HL-60 (cell line): ENCODE measurements around the gene ADAMTS7.

Experiments
- GABPA ChIP-seq: IDR thresholded peaks from 2 replicates; pipeline ENCODE4 v1.6.1; 2012; ENCODE audit warnings: low read depth
- POLR2AphosphoS5 ChIP-seq: IDR thresholded peaks from 2 replicates; pipeline ENCODE4 v1.6.1; 2012; ENCODE audit warnings: low read depth
- TF ChIP-seq, protein P1 (sequence below): IDR thresholded peaks from one replicate; pipeline ENCODE4 v1.5.1; 2011; ENCODE audit warnings: low read length, control low read depth, inconsistent platforms; ENCODE audit not compliant: insufficient read depth
- TF ChIP-seq, protein P2 (sequence below): IDR thresholded peaks from 2 replicates; pipeline ENCODE4 v1.6.1; 2012; ENCODE audit warnings: low read depth; ENCODE audit not compliant: insufficient replicate concordance

DNA sequence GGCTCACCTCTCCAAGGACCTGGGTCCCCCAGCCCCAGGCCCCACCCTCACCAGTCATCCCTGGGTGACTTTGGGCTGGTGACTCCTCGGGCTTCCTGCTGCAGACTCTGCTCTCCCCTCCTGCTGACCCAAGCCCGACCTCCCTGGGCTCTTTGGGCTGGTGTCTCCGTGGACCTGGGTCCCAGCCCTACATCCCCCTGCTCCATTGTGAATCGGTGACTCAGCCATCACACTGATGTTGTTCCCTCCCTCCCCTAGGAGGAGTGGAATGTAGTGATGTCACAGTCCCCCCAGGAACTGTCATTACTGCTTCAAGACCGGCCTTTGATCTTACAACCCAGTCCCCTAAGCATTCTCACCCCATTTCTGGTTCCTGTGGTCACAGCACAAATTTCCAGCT is 83.7 kb downstream of the ADAMTS7 start:
- TF ChIP-seq, protein P1, sequence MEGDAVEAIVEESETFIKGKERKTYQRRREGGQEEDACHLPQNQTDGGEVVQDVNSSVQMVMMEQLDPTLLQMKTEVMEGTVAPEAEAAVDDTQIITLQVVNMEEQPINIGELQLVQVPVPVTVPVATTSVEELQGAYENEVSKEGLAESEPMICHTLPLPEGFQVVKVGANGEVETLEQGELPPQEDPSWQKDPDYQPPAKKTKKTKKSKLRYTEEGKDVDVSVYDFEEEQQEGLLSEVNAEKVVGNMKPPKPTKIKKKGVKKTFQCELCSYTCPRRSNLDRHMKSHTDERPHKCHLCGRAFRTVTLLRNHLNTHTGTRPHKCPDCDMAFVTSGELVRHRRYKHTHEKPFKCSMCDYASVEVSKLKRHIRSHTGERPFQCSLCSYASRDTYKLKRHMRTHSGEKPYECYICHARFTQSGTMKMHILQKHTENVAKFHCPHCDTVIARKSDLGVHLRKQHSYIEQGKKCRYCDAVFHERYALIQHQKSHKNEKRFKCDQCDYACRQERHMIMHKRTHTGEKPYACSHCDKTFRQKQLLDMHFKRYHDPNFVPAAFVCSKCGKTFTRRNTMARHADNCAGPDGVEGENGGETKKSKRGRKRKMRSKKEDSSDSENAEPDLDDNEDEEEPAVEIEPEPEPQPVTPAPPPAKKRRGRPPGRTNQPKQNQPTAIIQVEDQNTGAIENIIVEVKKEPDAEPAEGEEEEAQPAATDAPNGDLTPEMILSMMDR: no peak
- TF ChIP-seq, protein P2, sequence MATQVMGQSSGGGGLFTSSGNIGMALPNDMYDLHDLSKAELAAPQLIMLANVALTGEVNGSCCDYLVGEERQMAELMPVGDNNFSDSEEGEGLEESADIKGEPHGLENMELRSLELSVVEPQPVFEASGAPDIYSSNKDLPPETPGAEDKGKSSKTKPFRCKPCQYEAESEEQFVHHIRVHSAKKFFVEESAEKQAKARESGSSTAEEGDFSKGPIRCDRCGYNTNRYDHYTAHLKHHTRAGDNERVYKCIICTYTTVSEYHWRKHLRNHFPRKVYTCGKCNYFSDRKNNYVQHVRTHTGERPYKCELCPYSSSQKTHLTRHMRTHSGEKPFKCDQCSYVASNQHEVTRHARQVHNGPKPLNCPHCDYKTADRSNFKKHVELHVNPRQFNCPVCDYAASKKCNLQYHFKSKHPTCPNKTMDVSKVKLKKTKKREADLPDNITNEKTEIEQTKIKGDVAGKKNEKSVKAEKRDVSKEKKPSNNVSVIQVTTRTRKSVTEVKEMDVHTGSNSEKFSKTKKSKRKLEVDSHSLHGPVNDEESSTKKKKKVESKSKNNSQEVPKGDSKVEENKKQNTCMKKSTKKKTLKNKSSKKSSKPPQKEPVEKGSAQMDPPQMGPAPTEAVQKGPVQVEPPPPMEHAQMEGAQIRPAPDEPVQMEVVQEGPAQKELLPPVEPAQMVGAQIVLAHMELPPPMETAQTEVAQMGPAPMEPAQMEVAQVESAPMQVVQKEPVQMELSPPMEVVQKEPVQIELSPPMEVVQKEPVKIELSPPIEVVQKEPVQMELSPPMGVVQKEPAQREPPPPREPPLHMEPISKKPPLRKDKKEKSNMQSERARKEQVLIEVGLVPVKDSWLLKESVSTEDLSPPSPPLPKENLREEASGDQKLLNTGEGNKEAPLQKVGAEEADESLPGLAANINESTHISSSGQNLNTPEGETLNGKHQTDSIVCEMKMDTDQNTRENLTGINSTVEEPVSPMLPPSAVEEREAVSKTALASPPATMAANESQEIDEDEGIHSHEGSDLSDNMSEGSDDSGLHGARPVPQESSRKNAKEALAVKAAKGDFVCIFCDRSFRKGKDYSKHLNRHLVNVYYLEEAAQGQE: no peak
- no peak for TF ChIP-seq POLR2AphosphoS5
- no peak for TF ChIP-seq GABPA
